DOHH2 (cell line): ENCODE measurements around the gene IL16.

Experiments
- H3F3A ChIP-seq: fragments of 200-600 bp; sonication (generic), shearing (Covaris generic); 2 replicates; pipeline ENCODE4 v1.6.0; 2016; ENCODE audit warnings: antibody characterized with exemption, mild to moderate bottlenecking; ENCODE audit not compliant: control insufficient read depth, insufficient read depth
- H3K27ac ChIP-seq: fragments of 200-600 bp; sonication (generic); 2 replicates; pipeline ENCODE4 v1.5.1; 2014; ENCODE audit warnings: low read depth, mild to moderate bottlenecking, low read length, moderate library complexity
- H3K27me3 ChIP-seq: fragments of 200-600 bp; sonication (generic); 2 replicates; pipeline ENCODE4 v1.6.1; 2014; ENCODE audit warnings: mild to moderate bottlenecking, low read length, mixed read lengths; ENCODE audit not compliant: control insufficient read depth
- H3K36me3 ChIP-seq: fragments of 200-600 bp; sonication (generic); 2 replicates; pipeline ENCODE4 v1.6.1; 2014; ENCODE audit warnings: mild to moderate bottlenecking, low read length, moderate library complexity, mixed read lengths; ENCODE audit not compliant: control insufficient read depth
- H3K4me1 ChIP-seq: fragments of 200-600 bp; sonication (generic); 2 replicates; pipeline ENCODE4 v1.6.1; 2014; ENCODE audit warnings: mild to moderate bottlenecking, low read length, mixed read lengths; ENCODE audit not compliant: control insufficient read depth
- H3K4me2 ChIP-seq: fragments of 200-600 bp; sonication (generic); 2 replicates; pipeline ENCODE4 v1.6.0; 2014; ENCODE audit warnings: mild to moderate bottlenecking, low read length, moderate library complexity
- H3K4me3 ChIP-seq: fragments of 200-600 bp; sonication (generic); 2 replicates; pipeline ENCODE4 v1.5.1; 2014; ENCODE audit warnings: mild to moderate bottlenecking, low read length, mixed read lengths
- H3K79me2 ChIP-seq: fragments of 200-600 bp; sonication (generic); 2 replicates; pipeline ENCODE4 v1.6.1; 2014; ENCODE audit warnings: mild to moderate bottlenecking, low read length, mixed read lengths; ENCODE audit not compliant: control insufficient read depth
- H3K9me2 ChIP-seq: fragments of 200-600 bp; sonication (generic); replicated peaks from 2 replicates; pipeline ENCODE4 v1.6.1; 2014; ENCODE audit warnings: mild to moderate bottlenecking, low read length, mixed read lengths; ENCODE audit not compliant: control insufficient read depth
- H3K9me3 ChIP-seq: fragments of 200-600 bp; sonication (generic); 2 replicates; pipeline ENCODE4 v1.6.1; 2014; ENCODE audit warnings: antibody characterized with exemption, low read length, mixed read lengths; ENCODE audit not compliant: control insufficient read depth, insufficient read depth
- H4K20me1 ChIP-seq: fragments of 200-600 bp; sonication (generic); 2 replicates; pipeline ENCODE4 v1.6.0; 2014; ENCODE audit warnings: low read depth, mild to moderate bottlenecking, antibody characterized with exemption, low read length, moderate library complexity; ENCODE audit not compliant: control insufficient read depth, insufficient read depth
- EZH2phosphoT487 ChIP-seq: fragments of 200-600 bp; sonication (generic); IDR thresholded peaks from 2 replicates; pipeline ENCODE4 v1.6.1; 2017; ENCODE audit warnings: borderline replicate concordance, mild to moderate bottlenecking, antibody characterized with exemption, low read length, moderate library complexity, mixed read lengths
- TF ChIP-seq, protein P1 (sequence below): fragments of 200-600 bp; sonication (generic); IDR thresholded peaks from one replicate; pipeline ENCODE4 v1.5.1; 2014; ENCODE audit warnings: antibody characterized with exemption, mild to moderate bottlenecking, low read depth, low read length; ENCODE audit not compliant: poor library complexity, severe bottlenecking

IL16 gene

GRCh38 chr15:81166636-81167305 is 29.9 kb upstream of the IL16 start:
- H3F3A ChIP-seq = no peaks in the 10 kb centered on the region
- no peak overlapping the region for H3K4me2 ChIP-seq
- H3K4me1 ChIP-seq = no peaks in the 10 kb centered on the region
- no peaks in the 10 kb centered on the region for H3K9me2 ChIP-seq
- H3K79me2 ChIP-seq = no peaks in the 10 kb centered on the region
- H3K9me3 ChIP-seq = no peaks in the 10 kb centered on the region
- H4K20me1 ChIP-seq = no peaks in the 10 kb centered on the region
- H3K4me3 ChIP-seq = no peak overlapping the region
- peaks cover 21% of the 10 kb centered on the region for H3K27me3 ChIP-seq
- H3K36me3 ChIP-seq = no peaks in the 10 kb centered on the region
- H3K27ac ChIP-seq = no peak overlapping the region
- TF ChIP-seq, protein P1, sequence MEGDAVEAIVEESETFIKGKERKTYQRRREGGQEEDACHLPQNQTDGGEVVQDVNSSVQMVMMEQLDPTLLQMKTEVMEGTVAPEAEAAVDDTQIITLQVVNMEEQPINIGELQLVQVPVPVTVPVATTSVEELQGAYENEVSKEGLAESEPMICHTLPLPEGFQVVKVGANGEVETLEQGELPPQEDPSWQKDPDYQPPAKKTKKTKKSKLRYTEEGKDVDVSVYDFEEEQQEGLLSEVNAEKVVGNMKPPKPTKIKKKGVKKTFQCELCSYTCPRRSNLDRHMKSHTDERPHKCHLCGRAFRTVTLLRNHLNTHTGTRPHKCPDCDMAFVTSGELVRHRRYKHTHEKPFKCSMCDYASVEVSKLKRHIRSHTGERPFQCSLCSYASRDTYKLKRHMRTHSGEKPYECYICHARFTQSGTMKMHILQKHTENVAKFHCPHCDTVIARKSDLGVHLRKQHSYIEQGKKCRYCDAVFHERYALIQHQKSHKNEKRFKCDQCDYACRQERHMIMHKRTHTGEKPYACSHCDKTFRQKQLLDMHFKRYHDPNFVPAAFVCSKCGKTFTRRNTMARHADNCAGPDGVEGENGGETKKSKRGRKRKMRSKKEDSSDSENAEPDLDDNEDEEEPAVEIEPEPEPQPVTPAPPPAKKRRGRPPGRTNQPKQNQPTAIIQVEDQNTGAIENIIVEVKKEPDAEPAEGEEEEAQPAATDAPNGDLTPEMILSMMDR = no peak

- H3K4me3 ChIP-seq = no peak overlapping the region
- H3K79me2 ChIP-seq = no peaks in the 10 kb centered on the region
- H4K20me1 ChIP-seq = no peaks in the 10 kb centered on the region
- no peak for TF ChIP-seq EZH2phosphoT487
- TF ChIP-seq, protein P1 = no peak
- no peak overlapping the region for H3K27ac ChIP-seq
- H3K36me3 ChIP-seq = no peaks in the 10 kb centered on the region
- no peaks in the 10 kb centered on the region for H3K9me2 ChIP-seq
- no peaks in the 10 kb centered on the region for H3F3A ChIP-seq
- no peak overlapping the region for H3K4me2 ChIP-seq
- no peaks in the 10 kb centered on the region for H3K4me1 ChIP-seq
- H3K27me3 ChIP-seq = peaks cover 16% of the 10 kb centered on the region
- no peaks in the 10 kb centered on the region for H3K9me3 ChIP-seq
These were observed 28.6 kb upstream of the IL16 start for GRCh38 chr15:81168131-81168526.

DNA sequence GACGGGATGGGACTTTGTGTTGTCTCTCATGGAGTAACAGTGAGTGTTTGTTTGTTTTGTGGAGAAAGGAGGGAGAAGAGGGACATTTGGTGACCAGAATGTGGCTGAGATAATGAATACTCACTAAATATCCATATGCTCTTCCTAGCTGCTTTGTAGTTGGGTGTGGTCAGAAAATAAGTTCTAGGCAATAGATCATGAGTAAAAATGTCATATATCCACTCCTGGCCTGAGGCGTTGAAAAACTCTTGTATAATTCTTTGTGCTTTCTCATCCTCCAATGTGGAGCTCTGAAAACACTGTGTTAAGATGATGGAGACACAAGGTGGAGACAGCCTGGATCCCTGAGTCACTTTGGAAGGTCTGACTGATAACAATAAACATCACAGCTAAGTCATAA is 28.0 kb upstream of the IL16 start:
- no peak overlapping the region for H3K4me2 ChIP-seq
- TF ChIP-seq EZH2phosphoT487 = no peak
- TF ChIP-seq, protein P1 = no peak

More for the DNA sequence above, 28.0 kb upstream of the IL16 start:
- no peaks in the 10 kb centered on the region for H3F3A ChIP-seq
- no peaks in the 10 kb centered on the region for H3K9me3 ChIP-seq
- no peak overlapping the region for H3K4me3 ChIP-seq
- H3K9me2 ChIP-seq = no peaks in the 10 kb centered on the region
- H4K20me1 ChIP-seq = no peaks in the 10 kb centered on the region
- H3K79me2 ChIP-seq = no peaks in the 10 kb centered on the region
- H3K4me1 ChIP-seq = no peaks in the 10 kb centered on the region
- H3K27ac ChIP-seq = no peak overlapping the region
- no peaks in the 10 kb centered on the region for H3K36me3 ChIP-seq
- H3K27me3 ChIP-seq = peaks cover 16% of the 10 kb centered on the region
